ENCODE data around the gene HSPB6.

- TF ChIP-seq CTCF (IDR thresholded peaks at IDR 0.05) (no peak), POLR2A (IDR thresholded peaks at IDR 0.05) (no peak)
These were observed 33.2 kb downstream of the HSPB6 start for GRCh38 chr19:35723671-35724070.

All from adrenal gland (tissue), 5 donors.